B cell (primary cell): Measurements from ENCODE around the gene GJA8.
"Not testable (repeated sequence)": the region's sequence is repeated elsewhere in the genome, so short reads cannot be mapped to it uniquely, and the experiment has no call there.

Experiments
- CTCF ChIP-seq: fragments of 200-600 bp; IDR thresholded peaks from one replicate; pipeline ENCODE4 v1.8.0; 2022; ENCODE audit warnings: antibody characterized with exemption, mild to moderate bottlenecking
- EZH2 ChIP-seq: IDR thresholded peaks from 2 replicates; pipeline ENCODE4 v1.6.1; 2012; ENCODE audit warnings: borderline replicate concordance, low read depth, mild to moderate bottlenecking, moderate library complexity, low read length; ENCODE audit not compliant: insufficient read depth, poor library complexity, severe bottlenecking

- not testable (repeated sequence) for TF ChIP-seq CTCF, EZH2
Measured at GRCh38 chr1:147927689-147928088, 25.1 kb downstream of the GJA8 start.
